HG02642 (cell line): Measurements from ENCODE around the gene ZSCAN12.

Experiments
- ATAC-seq: cut with Tn5 transposase; IDR thresholded peaks from one replicate; pipeline ENCODE4 v1.9.1; 2021; ENCODE audit warnings: mild to moderate bottlenecking; ENCODE audit not compliant: unreplicated experiment, poor library complexity

The ZSCAN12 gene

GRCh38 chr6:28355743-28356665 is 43.5 kb downstream of the ZSCAN12 start:
- peak; percentile 69 for ATAC-seq

GRCh38 chr6:28354688-28355554 is 44.6 kb downstream of the ZSCAN12 start:
- ATAC-seq: no peak

GRCh38 chr6:28353981-28354676 is 45.4 kb downstream of the ZSCAN12 start:
- no peak for ATAC-seq

DNA sequence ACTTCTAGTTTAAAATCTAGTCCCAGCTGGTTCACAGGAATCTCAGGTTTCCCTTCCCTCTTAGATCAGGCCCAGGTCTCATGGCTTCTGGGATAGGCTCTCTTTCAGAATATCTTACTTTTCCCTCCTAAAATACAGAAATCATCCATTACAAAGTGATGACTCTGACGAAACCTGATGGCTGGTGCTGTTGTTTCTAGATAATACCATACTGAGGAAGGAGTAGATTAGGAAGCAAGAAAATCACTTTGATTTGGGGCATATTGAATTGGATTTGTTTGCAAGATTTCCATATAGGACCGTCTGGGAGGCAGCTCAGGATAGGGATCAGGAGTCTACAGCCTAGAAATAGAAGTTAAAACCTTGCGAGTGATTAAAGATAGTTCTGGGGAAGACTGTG is 46.2 kb downstream of the ZSCAN12 start:
- ATAC-seq: no peak

DNA sequence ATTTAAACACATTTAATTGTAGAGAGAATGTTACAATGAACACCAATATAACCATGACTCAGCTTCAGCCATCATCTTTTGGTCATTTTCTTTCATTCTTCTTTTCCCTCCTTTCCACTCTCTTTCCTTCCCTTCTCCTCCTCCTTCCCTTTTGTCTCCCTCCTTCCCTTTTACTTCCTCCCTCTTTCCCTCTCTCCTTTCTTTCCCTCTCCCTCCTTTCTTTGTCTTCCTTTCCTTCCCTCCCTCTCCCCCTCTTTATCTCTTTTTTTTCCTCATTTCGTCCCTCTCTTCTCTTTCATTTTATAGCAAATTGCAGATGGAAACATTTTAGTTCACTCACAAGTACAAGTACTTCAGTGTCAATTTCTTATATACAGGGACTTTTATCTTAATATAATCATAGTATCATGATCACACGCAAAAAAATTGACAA is 48.0 kb downstream of the ZSCAN12 start:
- no peak for ATAC-seq

- ATAC-seq: no peak
Observed at GRCh38 chr6:28351087-28351486, 48.5 kb downstream of the ZSCAN12 start.

- peak; percentile 95 for ATAC-seq
Observed at GRCh38 chr6:28349892-28350737, 49.4 kb downstream of the ZSCAN12 start, which contains the start of gene ZKSCAN3. Gene ZKSCAN3, plus strand, starts transcription at chr6:28349947. Its CDS starts 9,640 bp downstream, at chr6:28359587.

- peak; percentile 10 for ATAC-seq
Observed at GRCh38 chr6:28349344-28349891, 50.1 kb downstream of the ZSCAN12 start.

DNA sequence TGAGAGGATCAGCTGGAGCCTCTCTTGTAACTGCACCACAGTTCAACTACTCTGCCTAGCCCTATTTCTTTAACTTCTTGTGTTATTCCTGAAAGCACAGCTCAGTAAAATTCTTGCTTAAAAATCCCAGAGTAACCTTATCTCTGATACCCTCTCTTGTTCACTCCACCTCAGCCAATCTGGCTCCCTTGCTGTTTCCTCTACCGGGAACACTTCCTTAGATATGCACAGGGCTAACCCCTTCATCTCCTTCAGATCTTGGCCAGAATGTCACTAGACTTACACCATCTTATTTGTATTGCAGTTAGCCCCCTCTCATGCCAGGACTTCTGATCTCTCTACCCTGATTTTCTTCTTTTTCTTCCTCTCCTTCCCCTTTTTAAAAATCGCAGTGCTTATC is 52.4 kb downstream of the ZSCAN12 start:
- ATAC-seq: no peak

DNA sequence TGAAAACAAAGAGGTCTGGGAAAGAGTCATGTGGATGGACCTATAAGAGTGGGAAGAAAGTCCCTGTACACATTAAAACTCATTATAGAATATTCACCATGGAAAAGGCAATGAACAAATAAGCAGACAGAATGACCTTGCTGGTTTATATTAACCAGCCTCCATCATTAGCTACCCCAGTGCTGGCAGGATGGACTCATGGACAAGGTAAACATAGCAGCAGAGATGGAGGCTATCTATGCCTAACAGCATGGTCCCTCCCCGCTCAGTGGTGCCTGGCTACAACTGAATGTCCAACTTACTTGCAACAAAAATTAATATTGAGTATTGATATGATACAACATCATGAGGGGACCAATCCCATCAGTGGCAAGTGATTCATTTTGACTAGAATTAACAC is 54.3 kb downstream of the ZSCAN12 start:
- no peak for ATAC-seq

GRCh38 chr6:28343898-28344677 is 55.5 kb downstream of the ZSCAN12 start:
- no peak for ATAC-seq

GRCh38 chr6:28340310-28341095 is 59.0 kb downstream of the ZSCAN12 start:
- no peak for ATAC-seq

DNA sequence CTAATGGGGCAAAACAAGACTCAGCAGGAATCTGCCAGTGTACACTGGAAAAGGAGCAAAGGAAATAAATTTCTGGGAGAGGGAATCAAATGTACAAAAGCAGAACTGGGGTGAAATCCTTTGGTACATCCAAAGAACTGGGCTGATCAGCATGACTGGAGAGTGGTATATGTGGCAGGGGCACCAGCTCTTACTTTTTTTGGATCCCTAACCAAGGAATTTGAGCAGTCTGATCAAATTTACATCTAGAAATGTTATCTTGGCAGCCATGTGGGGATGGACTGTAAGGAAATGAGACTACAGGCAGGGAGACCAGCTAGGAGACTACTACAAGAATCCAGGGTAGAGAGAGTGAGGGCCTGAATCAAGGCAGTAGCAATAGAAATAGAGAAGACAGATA is 62.4 kb downstream of the ZSCAN12 start:
- ATAC-seq: no peak

DNA sequence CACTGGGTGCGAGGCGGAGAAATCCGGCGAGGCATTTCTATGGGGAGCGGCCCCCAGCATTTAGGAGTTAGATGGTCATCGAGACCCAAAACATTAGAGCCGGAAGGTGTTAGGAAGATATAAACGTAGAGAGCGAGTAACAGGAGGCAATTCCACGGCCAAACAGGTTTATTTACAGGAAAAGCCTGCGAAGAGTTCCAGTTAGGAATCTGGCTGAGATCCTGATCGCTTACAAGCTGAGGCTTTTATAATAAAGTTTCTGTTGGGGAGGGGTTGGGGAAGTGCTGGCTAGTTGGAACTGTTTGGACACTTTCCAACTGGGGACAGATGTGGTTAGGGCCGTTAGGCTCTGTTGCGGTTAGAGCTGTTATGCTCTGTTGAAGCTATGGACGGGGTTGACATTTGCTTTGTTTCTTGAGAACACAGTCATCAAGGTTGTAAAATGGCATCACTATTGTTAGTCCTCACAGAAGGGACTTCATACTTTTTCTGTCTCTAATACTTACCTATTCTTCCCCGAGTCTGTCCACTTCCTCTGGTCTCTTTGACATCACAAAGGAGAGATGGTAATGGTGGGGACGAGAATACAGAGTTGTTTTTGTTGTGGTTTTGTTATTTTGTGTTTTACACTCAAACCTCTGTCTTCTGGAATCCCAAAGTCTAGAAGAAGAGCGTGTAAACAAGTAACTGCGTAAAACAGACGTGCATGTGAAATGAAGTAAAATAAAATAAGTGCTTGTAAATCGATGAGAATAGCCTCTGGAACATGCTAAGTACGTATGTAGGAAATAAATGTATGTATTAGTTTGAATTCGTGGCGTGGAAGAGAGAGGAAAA is 63.0 kb downstream of the ZSCAN12 start:
- ATAC-seq: no peak

DNA sequence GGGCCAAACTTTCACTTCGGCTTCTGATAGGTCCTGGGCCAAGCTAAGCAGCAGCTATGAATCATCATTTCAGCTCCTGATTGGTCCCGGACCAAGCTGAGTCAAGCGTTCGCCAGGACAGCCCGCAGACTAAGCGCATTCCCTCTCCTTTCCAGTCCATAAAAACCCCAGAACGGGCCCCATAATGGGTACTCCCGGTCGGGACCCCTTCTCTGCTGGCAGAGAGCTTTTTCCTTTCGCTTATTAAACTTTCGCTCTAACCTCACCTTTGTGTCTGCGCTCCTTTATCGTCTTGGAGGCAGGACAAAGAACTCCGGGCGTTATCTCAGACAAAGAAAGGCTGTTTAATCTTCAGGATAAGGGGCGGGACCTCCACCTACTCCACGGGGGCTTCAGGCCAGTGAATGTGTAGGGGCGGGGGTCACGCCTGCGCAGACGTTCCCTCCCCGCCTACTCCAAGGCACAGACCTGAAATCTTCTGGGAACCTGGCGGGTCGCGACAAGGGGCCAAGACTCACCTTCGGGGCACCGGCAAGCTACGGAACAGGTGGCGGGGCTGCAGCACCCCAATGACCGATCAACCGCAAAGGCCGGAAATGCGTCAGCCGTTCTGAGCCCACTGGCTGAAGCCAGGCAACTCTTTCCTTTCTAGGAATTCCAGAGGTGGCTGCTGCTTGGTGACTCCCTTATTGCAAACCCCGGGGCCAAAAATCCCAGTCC is 63.8 kb downstream of the ZSCAN12 start, which contains the start of gene ZSCAN31:
ZSCAN31 (minus strand) TSS at position 585 of the 720 bp plus-strand sequence. CDS start 6,465 bp downstream, outside the sequence.
- ATAC-seq: peak; percentile 93

GRCh38 chr6:28335040-28335563 is 64.4 kb downstream of the ZSCAN12 start:
- no peak for ATAC-seq
